Glutamatergic neuron (in vitro differentiated cells): ENCODE data around the gene SMURF1. TPM values are rescaled to one million over a fixed set of nuclear protein-coding genes. Genes with fewer than 3 reads are reported as not detected.

Experiments
- DNase-seq: peaks from one replicate; pipeline ENCODE4 v3.0.0; 2022
- H3K27ac Mint-ChIP-seq: one replicate; pipeline ENCODE4 v1.8.0; 2020; ENCODE audit warnings: mild to moderate bottlenecking, mixed read lengths, inconsistent platforms; ENCODE audit not compliant: unreplicated experiment
- H3K27me3 Mint-ChIP-seq: one replicate; pipeline ENCODE4 v1.8.0; 2020; ENCODE audit warnings: mild to moderate bottlenecking, moderate library complexity, mixed read lengths, inconsistent platforms; ENCODE audit not compliant: unreplicated experiment
- H3K36me3 Mint-ChIP-seq: one replicate; pipeline ENCODE4 v1.8.0; 2020; ENCODE audit warnings: mild to moderate bottlenecking, mixed read lengths, inconsistent platforms; ENCODE audit not compliant: unreplicated experiment
- H3K4me1 Mint-ChIP-seq: one replicate; pipeline ENCODE4 v1.8.0; 2020; ENCODE audit warnings: mild to moderate bottlenecking, low read depth, mixed read lengths, inconsistent platforms; ENCODE audit not compliant: unreplicated experiment
- H3K4me3 Mint-ChIP-seq: one replicate; pipeline ENCODE4 v1.8.0; 2020; ENCODE audit warnings: mild to moderate bottlenecking, mixed read lengths, inconsistent platforms; ENCODE audit not compliant: unreplicated experiment
- H3K9me3 Mint-ChIP-seq: one replicate; pipeline ENCODE4 v1.8.0; 2020; ENCODE audit warnings: mild to moderate bottlenecking, moderate library complexity, mixed read lengths, inconsistent platforms; ENCODE audit not compliant: unreplicated experiment
- CTCF ChIP-seq: fragments of 200-600 bp; sonication (generic); IDR thresholded peaks from one replicate; pipeline ENCODE4 v1.5.0; 2021; ENCODE audit not compliant: partially characterized antibody, unreplicated experiment
- total RNA-seq: library from RNA; stranded (reverse); fragmentation: NEBNext Ultra II Directional; extraction: Animal tissue kit (Norgen Biotek cat#: 25700); gene quantifications from one replicate; pipeline ENCODE4 v1.2.1, GENCODE V29; 2021; ENCODE audit not compliant: unreplicated experiment

The SMURF1 gene
- total RNA-seq, 1 donor from 2014 or later: 23.1 TPM

DNA sequence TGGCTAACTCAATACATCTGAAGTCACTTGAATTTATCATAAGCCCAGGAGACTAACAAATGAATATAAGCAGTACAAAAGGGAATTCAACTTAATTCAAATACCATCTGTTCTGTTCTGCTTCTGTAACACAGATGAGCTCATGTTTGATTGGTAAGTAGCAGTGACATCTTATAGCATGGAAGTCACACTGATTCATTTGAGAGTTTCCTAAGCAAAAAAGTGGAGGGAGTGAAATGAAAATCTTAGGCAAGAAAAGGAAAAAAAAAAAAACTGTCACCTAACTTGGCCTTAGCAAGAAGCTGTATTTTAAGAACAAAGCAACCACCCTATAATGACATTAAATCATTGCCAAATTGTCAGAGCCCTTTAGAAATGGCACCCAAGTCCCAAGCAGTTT is 49.5 kb downstream of the SMURF1 start:
- Mint-ChIP-seq H3K9me3 (peaks cover 3% of the 10 kb centered on the region), H3K36me3 (peaks cover 8% of the 10 kb centered on the region), H3K4me1 (peaks cover 34% of the 10 kb centered on the region), H3K27ac (peak overlapping the region; percentile 33), H3K4me3 (peak overlapping the region; percentile 2), H3K27me3 (no peaks in the 10 kb centered on the region)
- no peak for DNase-seq
- TF ChIP-seq CTCF: no peak

DNA sequence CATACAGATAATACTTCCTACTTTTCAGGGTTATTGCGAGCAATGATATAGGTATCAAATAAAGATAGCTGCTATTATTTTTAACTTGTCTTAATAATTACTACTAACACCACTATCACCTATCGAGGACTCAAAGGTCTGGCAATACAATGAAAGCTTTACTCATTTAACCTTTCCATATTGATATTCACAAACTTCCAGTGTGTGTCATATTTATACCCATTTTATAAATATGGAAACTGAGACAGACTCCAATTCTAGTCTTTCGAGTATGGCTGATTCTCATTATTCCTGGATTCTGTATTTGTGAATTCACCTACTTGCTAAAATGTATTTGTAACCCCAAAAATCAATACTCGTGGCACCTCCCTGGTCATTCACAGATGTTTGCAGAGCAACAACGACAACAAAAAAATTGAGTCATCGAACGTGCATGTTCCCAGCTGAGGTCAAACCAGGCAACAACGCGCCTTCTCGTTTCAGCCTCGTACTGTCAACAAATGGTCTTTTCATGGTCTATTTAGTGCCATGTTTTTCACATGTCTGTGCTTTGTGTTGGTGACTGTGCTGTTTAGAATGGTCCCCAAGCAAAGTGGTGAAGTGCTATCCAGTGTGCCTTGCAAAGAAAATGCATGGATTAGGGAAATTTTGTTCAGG is 51.7 kb downstream of the SMURF1 start:
- DNase-seq: no peak
- Mint-ChIP-seq H3K27me3 (no peaks in the 10 kb centered on the region), H3K27ac (peak overlapping the region; percentile 67), H3K36me3 (no peaks in the 10 kb centered on the region), H3K4me3 (peak overlapping the region; percentile 53), H3K4me1 (peaks cover 26% of the 10 kb centered on the region), H3K9me3 (peaks cover 3% of the 10 kb centered on the region)
- no peak for TF ChIP-seq CTCF

DNA sequence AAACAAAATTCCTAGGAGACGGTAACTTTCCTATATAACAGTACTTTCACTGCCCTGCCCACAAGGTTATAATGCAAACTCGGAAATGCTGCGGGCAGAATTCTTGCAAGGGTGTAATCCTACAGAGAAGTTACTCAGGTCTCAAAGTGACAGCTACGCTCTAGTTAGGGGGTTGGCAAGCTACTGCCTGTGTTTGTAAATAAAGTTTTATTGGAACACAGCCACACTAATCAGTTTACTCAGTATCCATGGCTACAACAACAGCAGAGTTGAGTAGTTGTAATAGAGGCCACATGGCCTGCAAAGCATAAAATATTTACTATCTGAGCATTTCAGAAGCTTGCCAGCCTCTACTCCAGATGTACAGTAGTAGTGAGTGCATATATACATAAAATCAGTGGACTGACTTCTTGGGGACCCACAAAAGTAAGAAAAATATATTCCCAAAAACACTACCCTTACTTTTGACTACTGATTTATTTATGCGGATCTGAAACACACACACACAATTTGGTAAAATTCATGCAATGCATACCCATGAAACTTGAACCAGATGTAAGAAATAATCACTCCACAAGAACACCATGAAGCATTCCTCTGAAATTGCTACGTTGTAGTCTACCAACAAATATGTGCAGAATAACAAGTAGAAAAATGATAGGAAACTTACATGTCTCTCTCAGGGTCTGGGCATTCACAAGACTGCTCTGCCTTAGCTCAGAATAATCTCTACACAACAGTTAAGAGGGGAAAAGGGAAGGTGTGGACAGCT is 53.0 kb downstream of the SMURF1 start:
- Mint-ChIP-seq H3K36me3 (no peaks in the 10 kb centered on the region), H3K9me3 (peaks cover 3% of the 10 kb centered on the region), H3K27me3 (no peaks in the 10 kb centered on the region), H3K4me1 (peaks cover 20% of the 10 kb centered on the region), H3K4me3 (no peak overlapping the region), H3K27ac (no peak overlapping the region)
- no peak for TF ChIP-seq CTCF
- no peak for DNase-seq

DNA sequence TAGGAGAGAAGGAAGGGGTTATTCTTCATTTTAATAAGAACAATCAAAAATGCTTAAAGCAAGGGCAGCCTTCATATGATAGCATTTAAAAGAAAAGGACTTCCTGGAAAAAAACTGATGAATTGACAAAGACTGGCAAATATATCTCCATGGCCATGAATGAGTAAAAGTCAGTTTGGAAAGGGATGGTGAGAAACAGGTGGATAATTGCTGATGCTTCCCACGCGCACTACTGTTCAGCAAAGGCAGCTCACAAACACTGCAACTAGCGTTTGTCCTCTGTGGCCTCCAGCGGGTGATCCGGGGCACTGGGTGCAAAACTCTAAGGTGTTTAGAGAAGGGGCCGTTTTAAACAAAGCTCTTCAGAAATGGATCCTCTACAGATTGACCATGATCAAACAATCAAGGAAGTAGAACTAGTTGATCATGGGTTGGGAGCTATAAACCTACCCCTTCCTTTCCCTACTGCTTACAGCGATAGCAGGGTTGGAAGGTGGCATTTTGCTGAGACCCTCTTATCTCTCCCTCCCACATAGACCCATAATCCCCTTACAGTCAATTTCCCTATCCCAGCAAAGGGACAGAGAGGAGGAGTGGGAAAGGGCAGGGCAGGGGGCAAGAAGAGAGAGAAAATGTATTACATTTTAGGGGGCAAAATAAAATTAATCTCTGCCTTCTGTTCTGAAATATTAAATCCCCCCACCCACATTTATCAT is 53.8 kb downstream of the SMURF1 start:
- Mint-ChIP-seq H3K9me3 (peaks cover 5% of the 10 kb centered on the region), H3K36me3 (peaks cover 4% of the 10 kb centered on the region), H3K4me1 (peaks cover 20% of the 10 kb centered on the region), H3K27ac (no peak overlapping the region), H3K27me3 (no peaks in the 10 kb centered on the region), H3K4me3 (no peak overlapping the region)
- no peak for TF ChIP-seq CTCF
- no peak for DNase-seq
